HG03045 (cell line): ENCODE results near the gene MPND.

Source experiments
- ATAC-seq: cut with Tn5 transposase; IDR thresholded peaks from one replicate; pipeline ENCODE4 v1.9.1; 2021; ENCODE audit warnings: mild to moderate bottlenecking, moderate library complexity; ENCODE audit not compliant: unreplicated experiment

Gene MPND

DNA sequence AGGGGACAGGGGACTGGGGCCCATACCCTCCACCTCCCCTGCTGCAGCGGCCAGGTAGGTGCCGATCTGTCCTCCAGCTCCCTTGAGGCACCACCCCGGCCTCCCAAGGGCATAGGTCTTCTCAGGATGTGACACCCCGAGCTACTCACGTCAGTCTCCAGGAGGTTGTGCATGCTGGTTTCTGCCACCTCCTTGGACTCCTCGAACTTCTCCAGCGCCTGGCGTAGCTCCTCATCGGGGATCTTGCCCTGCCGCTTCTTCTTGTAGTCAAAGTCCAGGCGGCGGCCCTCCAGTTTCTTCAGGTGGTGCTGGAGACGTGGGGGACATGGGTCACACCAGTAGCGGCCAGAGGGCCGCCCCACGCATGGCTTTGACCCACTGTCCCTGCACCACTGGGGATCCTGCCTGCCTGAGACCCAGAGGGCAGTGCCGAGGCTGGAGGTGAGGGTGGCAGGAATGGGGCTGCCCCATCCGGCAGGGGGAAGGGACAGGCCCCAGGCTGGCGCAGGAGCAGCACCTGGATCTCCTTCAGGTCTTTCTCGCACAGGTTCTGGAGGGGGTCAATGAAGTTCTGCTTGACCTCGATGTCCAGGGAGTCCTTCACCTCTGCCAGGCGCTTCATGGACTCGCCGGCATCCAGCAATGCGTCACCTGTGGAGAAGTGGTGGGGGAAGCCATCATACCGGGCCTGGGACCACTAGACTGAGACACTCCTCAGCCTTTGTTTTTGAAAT lies 20.4 kb downstream of the MPND start:
- no peak for ATAC-seq

DNA sequence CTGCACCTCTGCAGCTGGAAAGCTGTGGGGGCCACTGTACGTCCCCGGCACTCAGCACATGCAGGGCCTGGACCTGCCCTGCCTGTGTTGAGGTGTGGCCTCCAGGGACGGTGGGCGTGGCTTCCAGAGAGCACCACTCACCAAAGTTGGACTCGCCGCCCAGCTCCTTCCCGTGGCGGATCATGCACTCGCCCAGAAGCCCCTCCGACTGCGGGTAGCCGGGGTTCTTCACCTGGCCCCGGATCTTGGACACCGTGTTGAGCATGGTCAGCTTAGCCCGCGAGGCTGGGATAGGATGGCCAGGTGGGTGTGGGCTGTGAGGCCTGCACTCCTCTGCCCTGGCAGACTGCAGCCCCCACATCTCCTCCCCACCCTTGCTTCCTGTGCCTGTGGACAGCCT lies 22.0 kb downstream of the MPND start:
- no peak for ATAC-seq

DNA sequence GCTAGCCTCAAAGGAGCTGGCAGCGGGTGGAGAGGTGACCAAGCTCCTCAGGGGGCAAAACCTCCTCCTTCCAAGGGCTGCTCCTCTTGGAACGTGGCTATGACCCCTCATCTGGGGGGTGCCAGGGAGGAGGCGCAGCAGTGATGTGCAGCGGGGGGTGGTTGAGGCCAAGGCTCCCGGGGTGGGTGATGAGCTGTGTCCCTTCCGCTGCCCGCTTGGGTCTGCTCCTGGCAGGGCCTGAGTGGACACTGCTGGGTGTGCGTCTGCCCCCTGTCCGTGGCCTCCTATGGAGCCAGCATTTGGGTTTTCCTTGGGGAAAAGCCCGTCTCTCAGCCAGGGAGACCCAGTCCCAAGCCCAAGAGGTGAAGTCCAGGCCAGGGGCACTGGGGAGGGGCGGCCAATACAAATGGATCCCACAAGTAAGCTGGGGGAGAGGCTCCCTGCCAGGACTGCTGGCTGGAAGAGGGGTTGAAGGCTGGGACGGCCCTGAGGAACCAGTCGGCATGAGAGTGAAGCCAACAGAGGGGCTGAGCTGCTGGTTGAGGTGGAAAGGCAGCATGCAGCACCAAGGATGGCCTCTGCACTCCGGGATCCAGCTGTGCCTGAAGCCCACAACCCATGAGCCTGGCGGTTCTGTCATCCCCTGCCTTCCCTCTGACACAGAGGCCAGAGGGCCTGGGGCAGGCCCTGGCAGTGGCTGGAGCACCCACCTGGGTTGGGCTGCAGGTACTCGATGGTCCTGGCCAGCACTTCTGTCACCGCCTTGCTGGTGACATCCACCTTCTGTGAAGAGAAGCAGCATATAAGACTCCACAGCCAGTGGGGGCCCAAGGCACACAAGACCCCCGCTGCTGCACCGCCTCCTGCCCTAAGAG lies 22.7 kb downstream of the MPND start:
- ATAC-seq = no peak

DNA sequence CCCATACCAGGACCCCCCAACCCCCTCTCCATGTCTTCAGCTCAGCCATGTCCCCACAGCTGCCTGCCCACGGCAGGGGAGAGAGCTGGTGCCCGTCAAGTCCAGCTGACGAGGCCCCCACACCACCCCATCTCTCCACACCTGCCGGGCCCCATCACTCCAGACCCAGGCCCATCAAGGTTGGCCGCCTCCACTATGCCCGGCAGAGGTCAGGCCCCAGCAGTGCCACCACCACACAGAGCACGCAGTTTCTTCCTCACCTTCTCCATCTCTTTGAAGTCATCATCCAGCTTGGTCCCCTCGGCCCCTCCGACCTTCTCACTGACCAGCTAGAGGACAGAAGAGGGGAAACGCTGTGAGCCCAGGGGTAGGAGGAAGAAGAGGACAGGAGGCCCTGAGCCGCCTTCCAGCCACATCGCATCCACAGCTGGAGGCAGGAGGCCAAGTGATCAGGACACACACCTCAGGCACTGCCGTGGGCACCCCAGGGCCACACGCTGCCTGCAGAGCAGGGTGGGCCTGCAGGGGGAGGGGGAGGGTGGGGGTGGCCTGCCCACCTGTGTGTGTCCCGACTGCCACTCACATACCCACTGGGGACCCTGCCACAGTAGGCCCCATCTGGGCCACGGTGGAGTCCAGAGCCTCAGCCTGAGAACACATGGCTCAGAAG lies 23.4 kb downstream of the MPND start:
- ATAC-seq = no peak

DNA sequence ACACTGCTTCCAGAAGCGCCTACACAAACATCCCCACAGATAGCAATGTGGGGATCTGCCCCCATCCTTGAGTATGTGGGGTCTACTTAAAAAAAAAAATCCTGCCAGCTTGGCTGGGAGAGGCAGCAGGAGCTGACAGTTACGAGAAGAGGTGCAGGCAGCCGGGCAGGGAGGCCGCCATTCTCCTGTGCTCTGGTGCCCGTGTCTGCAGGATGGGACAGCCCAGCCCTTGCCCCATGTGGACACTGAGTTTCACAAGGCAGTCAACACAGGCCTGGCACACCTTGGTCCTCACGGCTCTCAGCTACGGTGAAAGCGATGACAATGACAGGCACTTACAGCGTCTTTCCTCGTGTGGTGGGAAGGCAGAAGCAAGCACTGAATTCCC lies 24.0 kb downstream of the MPND start:
- no peak for ATAC-seq

DNA sequence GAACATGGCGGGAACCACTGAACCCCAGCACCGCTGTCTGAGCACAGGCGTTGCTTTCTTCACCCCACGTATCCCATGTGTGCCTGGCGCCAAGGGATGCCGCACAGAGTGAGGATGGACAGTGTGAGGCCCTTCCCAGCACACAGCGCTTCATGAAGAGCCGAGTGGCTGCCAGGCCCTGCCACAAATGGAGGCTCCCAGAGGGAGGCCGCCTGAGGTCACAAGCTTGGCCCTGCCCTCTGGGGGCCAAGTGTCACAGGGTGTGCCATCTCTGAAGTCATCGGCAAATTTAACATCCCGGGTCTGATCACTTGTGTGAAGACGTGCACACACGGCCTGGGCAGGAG lies 24.4 kb downstream of the MPND start:
- no peak for ATAC-seq

DNA sequence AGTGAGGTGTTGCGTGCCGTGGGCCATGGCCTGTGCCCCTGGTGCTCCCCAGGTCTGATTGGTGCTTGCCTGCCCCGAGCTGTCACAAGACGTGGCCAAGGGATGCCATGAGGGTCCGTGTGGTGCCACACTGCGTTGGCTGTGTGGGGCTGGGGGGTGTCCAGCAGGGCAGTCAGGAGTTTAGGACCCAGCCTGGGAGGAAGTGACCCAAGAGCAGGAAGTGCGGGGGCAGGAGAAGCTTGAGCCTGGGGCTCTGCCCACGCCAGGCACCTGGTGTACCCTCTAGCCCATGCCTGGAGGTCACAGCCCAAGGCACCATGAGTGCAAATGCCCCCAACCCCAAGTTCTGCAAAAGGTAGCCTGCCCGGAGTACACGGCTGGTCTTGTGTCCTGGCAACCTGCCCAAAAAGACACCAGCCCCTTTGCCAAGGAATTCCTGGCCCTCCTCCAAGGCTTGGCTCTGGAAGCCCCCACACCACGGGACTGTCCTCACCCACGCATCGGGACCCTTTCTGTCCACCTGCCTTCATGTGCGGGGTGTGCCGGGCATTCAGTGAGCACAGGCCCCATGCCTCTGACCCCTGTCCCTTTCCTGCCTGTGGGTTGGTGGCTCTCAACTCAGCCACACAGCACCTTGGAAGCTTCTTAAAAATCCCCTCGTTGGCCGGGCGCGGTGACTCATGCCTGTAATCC lies 24.9 kb downstream of the MPND start:
- ATAC-seq = no peak

DNA sequence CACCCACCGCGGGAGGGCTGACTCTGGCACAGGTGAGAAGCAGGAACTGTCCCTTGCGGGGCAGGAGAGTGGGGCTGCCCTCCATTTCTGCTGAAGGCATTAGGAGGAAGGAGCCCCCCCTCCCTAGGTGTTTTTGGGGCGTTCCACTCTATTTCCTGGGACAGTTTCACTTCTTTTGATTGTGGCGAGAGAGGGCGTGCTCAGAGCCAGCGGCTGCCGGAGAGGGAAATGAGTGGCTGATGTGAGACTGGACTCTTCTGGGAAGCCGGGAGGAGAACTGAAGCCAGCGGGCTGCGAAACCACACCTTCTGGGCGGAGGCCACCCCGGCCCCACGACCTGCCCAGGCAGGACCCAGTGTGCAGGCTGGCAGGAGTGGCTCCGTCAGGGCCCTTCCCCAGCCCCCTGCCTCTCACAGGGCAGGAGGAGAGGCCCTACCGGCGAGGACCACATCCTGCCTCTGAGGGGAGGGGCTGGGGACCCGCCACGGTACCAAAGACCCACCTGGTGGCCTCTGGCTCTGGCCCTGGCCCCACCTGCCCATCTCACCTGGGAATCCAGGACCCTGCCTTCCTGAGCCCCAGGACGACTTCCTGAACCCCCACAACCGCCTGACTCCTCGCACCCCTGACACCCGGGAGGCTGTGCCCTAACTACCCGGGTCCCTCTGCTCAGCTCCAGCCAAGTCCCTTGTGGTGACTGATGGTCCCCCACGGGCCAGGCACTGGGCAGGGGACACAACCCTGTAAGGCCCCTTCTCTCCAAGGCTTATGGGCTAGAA lies 25.9 kb downstream of the MPND start:
- peak; percentile 40 for ATAC-seq

DNA sequence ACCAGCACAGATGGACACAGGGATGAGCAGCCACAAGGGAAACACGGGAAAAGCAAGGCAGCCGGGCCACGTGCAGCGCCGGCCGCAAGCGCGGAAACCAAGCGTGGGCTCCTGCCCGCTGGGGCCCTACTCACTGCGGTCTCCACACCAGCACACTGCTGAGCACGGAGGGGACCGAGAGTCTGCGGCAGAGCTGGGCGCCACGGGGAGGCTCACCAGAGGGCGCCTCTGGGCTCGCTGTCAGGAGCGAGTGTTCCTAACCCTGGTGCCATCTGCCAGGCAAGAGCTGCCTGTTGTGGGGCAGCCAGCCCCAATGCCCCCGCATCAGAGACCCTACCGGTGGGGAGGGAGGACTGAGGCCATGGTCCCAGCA lies 26.5 kb downstream of the MPND start:
- ATAC-seq = peak; percentile 37

DNA sequence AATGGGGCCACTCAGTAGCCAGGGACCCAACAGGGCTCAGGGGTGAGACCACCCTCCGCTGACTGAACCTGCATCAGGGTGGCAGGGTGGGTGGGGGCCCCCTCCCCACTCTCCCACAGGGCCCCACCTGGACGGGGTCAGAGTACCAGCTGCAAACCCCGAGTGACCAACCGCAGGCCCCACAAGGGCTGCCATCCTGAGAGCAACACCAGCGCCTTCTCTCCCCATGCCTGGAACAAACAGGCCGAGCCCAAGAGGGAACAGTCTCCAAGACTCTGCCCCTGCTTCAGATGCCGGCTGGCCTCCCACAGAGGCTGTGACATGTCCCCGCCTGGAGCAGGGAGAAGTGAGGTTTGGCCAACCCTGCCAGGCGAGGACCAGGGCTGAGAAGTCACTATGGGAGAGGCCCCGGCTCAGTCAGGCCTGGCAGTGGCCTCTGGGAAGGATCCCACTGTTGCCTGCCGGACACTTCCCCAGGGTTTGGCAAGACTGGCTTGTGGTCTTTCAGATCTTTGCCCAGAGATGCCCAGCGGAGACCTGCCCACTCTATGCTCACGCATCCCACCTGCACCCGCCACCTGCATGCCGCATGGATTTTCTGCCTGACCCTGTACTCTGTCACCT lies 27.2 kb downstream of the MPND start:
- ATAC-seq = no peak

DNA sequence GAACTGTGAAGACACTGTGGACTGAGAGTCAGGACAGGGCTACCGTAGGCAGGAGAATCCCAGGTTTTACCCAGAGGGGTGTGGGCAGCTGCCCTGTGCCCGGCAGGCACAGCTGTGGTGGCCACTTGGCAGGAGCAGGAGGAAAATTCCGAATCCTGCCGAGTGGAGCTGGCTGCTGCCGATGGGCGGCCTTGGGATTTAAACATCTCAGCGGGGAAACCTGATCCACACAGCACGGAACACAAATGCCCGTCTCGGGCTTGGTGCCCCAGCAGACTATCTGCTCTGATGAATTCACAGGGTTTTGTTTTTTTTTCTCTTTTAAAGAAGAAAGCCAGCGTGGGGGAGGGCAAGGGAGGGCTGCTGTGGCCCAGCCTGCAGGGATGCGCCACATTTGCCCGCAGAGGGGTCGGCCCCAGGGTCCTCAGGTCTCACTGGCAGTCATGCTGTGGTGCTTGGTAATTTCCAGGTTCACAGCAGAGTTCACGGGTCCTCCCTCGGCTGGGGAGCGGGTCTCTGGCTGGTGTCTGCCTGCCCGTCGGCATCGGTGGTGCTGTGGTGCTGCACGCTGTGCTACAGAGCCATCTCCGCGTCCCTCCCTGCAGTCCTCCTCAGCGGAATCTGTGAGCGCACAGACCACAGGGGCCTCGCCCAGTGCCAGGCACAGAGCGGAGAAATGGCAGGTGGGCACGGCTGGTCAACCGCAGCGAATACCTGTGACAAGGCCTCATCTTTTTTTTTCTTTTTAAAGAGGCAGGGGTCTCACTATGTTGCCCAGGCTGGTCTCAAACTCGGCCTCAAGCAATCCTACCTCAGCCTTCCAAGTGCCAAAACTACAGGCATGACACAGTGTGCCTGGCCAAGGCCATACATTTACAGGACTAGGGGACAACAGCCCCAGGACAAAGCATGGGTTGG lies 28.1 kb downstream of the MPND start:
- ATAC-seq = no peak

DNA sequence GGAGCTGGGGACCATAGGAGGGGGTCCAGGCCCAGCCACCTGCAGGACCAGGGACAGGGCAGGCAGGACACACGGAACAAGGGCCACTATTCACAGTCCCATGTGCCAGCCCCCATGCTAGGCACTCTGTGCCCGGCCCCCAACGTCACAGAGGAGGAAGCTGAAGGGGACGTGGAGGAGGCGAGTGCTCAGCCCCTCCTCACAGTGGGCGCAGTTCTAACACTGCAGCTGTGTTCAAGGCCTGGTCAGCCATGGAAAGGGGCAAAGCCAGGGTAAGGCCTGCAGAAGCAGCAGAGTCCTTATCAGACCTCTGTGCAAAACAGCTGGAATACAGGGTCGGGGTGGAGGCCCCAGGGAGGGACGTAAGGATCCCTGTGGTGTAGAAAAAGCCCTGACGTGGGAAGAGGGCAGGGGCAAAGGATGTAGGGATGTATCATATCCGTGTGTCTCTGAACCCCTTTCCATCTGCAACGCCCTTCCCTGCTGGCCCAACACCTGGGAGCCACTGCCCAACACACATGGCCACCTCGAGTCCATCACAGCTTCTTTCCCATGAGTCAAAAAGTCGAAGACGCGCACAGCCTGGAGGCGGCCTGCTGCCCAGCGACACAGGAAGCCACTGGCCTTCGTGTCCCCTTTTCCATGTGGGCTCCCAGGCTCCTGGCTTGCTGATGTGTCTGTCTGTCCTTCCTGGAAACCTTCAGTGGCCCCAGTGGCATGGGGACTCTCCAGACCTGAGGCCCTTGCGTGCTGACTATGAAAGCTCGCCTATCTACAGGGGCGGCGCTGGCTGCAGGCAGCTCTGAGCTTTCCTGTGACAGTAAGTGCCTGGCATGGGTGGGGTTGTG lies 29.0 kb downstream of the MPND start:
- ATAC-seq = no peak

DNA sequence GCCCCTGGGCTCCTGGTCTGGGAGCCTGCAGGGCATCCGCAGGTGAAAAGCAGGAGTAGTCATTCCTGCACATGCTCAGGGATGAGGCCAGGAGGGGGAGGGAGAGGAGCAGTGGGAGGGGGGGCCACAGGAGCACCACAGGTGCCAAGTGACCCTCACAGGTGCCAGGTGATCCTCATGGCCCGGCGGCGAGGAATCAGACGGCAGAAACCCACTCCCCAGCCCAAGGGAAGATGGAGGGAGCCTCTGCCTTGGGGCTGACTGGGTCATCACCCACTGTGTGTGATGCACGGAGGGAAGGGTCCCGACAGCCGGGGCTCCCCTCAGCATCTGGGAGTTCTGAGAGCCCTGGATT lies 29.6 kb downstream of the MPND start:
- ATAC-seq = no peak

DNA sequence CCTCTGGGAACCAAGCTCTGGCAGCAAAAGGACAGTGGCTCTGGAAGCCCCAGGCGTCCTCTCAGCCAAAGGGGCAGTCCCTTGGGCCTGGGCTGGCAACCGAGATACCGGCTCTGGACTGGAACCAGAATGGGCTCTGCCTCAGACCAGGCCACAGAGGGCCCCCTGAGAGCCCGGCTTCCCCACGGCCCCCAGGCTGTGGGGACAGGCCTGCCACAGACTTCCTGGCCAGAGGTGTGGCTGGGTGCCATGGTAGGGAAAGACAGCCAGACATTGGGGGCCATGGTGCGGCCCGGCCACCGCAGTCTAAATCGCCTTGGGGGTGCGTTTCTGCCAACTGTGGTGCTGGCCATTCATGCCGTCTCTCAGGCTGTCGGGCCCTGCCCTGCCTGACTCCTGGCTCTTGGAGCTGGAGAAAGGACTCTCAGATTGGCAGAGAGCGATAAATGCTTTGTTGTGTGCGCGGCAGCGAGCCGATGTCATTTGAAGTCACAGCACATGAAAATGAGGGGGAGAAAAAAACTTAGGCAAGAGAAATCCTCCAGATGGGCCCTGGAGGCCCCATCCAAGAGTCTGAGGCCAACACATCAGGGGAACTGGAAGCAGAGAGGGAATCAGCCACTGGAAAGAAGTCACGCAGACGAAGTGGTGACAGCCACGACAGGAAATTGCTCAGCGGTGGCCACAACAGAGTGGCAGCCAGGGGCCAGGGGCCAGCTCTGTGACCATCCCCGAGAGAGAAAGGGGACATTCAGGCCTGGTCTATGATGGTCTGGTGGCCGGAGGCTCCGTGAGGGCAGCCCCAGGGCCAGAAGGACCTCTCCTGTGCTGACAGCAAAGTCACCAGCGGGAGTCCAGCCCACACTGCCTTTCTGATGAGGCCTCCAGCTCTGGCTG lies 30.5 kb downstream of the MPND start:
- ATAC-seq = no peak

DNA sequence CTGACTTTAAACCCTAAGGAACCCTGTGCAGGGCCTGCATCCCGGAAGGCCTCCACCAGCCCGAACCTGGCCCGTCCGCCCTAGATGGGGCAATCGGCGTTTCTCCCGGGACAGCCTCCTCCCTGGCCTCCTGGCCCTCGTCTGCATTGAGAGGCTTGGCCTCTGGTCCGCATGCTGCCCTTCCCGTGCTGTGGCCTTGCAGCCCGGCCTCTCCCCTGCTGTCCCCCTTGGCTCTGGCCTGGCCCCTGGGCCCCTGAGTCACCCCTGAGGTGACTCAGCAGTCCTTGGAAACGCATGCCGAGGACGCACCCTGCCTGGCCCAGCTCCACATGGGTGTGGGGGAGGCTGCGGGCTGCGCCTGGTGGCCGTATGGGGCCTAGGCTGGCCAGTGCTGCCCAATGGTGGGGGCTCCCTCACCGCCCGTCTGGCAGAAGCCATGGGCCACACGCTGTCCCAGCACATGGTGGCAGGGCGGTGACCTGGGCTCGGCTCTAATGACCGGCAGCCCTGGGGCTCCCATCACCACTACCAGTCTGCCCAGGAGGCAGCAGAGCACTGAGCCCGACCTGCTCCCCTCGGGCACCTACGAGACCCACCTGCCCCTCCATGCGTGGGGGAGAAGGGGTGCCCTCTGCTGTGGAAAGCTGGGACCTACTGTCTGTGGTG lies 31.3 kb downstream of the MPND start:
- ATAC-seq = no peak

DNA sequence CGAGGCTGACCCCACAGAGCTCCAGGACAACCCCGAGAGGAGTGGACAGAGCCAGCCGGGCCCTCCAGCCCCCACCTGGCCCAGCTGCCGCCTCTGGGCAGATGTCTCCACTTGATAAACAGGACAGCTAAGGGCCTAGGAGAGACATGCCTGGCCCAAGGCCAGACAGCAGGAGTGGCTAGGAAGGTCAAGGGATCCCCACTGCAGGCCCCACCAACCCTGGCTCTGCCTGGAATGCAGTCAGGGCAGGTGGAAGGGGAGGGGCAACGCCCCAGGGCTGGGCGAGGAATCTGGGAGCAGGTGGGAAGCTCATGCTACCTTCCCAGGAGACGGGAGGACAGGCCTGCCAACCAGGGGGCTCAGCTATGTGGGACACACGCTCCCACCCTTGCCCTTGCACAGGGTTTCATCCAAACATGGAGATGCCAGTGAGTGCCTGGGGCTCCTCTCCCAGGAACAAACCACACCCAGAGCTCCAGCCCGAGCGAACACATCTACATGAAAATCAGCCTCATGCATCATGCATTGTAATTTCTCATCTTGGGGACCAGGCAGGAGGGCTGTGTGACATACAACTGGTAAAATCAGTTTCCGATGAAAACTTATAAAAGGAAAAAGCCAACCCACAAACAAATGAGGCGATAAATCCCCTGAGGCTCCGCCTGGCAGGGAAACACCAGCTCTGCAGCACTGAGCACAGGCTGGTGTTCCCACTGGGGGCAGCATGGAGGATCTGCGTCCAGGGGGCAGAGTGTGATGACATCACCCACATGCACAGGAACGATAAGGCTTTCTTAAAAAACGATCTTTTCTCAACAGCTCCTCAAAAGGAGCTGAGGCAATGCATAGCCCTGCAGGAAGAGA lies 32.0 kb downstream of the MPND start:
- no peak for ATAC-seq
